H9 (cell line): Measurements from ENCODE around the gene KIF1A. TPM values are rescaled to one million over a fixed set of nuclear protein-coding genes. Genes with fewer than 3 reads are reported as not detected.
A peak's percentile ranks its signal among the peaks of the same experiment; 100 is the strongest.
"Not testable (repeated sequence)": the region's sequence is repeated elsewhere in the genome, so short reads cannot be mapped to it uniquely, and the experiment has no call there.

ENCODE experiments used
- DNase-seq: peaks from one replicate; pipeline ENCODE4 v3.0.0-alpha.2; 2017
- H2AFZ ChIP-seq: one replicate; pipeline ENCODE4 v1.6.1; 2013; ENCODE audit warnings: mild to moderate bottlenecking, low read length, control low read depth, moderate library complexity
- H2AK5ac ChIP-seq: 2 replicates; pipeline ENCODE4 v1.6.1; 2013; ENCODE audit warnings: low read length, control low read depth, mixed read lengths; ENCODE audit not compliant: insufficient read length
- H2BK120ac ChIP-seq: one replicate; pipeline ENCODE4 v1.6.1; 2013; ENCODE audit warnings: low read depth, mild to moderate bottlenecking, low read length, control low read depth, inconsistent platforms; ENCODE audit not compliant: poor library complexity, severe bottlenecking
- H2BK12ac ChIP-seq: 2 replicates; pipeline ENCODE4 v1.6.1; 2013; ENCODE audit warnings: low read length, control low read depth, mixed read lengths, low read depth; ENCODE audit not compliant: insufficient read length
- H2BK15ac ChIP-seq: 2 replicates; pipeline ENCODE4 v1.6.1; 2013; ENCODE audit warnings: low read depth, low read length, control low read depth
- H2BK20ac ChIP-seq: one replicate; pipeline ENCODE4 v1.6.1; 2013; ENCODE audit warnings: low read depth, mild to moderate bottlenecking, low read length, control low read depth, inconsistent platforms; ENCODE audit not compliant: poor library complexity, severe bottlenecking
- H2BK5ac ChIP-seq: 2 replicates; pipeline ENCODE4 v1.6.1; 2013; ENCODE audit warnings: low read length, control low read depth, mixed read lengths; ENCODE audit not compliant: insufficient read length
- H3K14ac ChIP-seq: 2 replicates; pipeline ENCODE4 v1.6.1; 2013; ENCODE audit warnings: low read length, control low read depth; ENCODE audit not compliant: insufficient read depth
- H3K18ac ChIP-seq: 2 replicates; pipeline ENCODE4 v1.6.1; 2013; ENCODE audit warnings: low read depth, mild to moderate bottlenecking, mixed read lengths, low read length, control low read depth; ENCODE audit not compliant: insufficient read length
- H3K23ac ChIP-seq: 2 replicates; pipeline ENCODE4 v1.6.1; 2013; ENCODE audit warnings: low read length, control low read depth, mixed read lengths, low read depth; ENCODE audit not compliant: insufficient read length
- H3K23me2 ChIP-seq: 2 replicates; pipeline ENCODE4 v1.6.1; 2013; ENCODE audit warnings: low read depth, mild to moderate bottlenecking, mixed read lengths, low read length, control low read depth; ENCODE audit not compliant: insufficient read length, poor library complexity, severe bottlenecking
- H3K27ac ChIP-seq: 2 replicates; pipeline ENCODE4 v1.5.1; 2013; ENCODE audit warnings: low read length, control low read depth, mixed read lengths, low read depth; ENCODE audit not compliant: insufficient read length
- H3K27me3 ChIP-seq: 2 replicates; pipeline ENCODE4 v1.6.1; 2013; ENCODE audit warnings: low read length, control low read depth, inconsistent platforms; ENCODE audit not compliant: insufficient read depth
- H3K4ac ChIP-seq: 2 replicates; pipeline ENCODE4 v1.6.1; 2013; ENCODE audit warnings: low read depth, mild to moderate bottlenecking, control low read depth, inconsistent platforms, low read length, moderate library complexity
- H3K4me1 ChIP-seq: 2 replicates; pipeline ENCODE4 v1.6.1; 2013; ENCODE audit warnings: low read length, control low read depth, inconsistent platforms; ENCODE audit not compliant: insufficient read depth
- H3K4me2 ChIP-seq: 2 replicates; pipeline ENCODE4 v1.6.1; 2013; ENCODE audit warnings: low read length, control low read depth, mixed read lengths; ENCODE audit not compliant: insufficient read length, insufficient read depth
- H3K56ac ChIP-seq: 2 replicates; pipeline ENCODE4 v1.6.1; 2013; ENCODE audit warnings: low read depth, mild to moderate bottlenecking, mixed read lengths, low read length, control low read depth; ENCODE audit not compliant: insufficient read length
- H3K79me1 ChIP-seq: 2 replicates; pipeline ENCODE4 v1.6.1; 2013; ENCODE audit warnings: low read depth, mild to moderate bottlenecking, moderate library complexity, low read length, control low read depth, inconsistent platforms; ENCODE audit not compliant: insufficient read depth, poor library complexity, severe bottlenecking
- H3K79me2 ChIP-seq: 2 replicates; pipeline ENCODE4 v1.6.1; 2013; ENCODE audit warnings: low read length, control low read depth, inconsistent platforms; ENCODE audit not compliant: insufficient read depth
- H3K9ac ChIP-seq: 2 replicates; pipeline ENCODE4 v1.6.1; 2013; ENCODE audit warnings: low read length, control low read depth, mixed read lengths; ENCODE audit not compliant: insufficient read length; ENCODE audit errors: extremely low read depth
- H3K9me3 ChIP-seq: one replicate; pipeline ENCODE4 v1.6.1; 2013; ENCODE audit warnings: low read depth, low read length, inconsistent platforms; ENCODE audit not compliant: control insufficient read depth
- H3T11ph ChIP-seq: one replicate; pipeline ENCODE4 v1.6.1; 2013; ENCODE audit warnings: mild to moderate bottlenecking, low read length, control low read depth, inconsistent platforms
- H4K20me1 ChIP-seq: one replicate; pipeline ENCODE4 v1.6.1; 2013; ENCODE audit not compliant: control insufficient read depth, insufficient read length, insufficient read depth
- H4K5ac ChIP-seq: 2 replicates; pipeline ENCODE4 v1.6.1; 2013; ENCODE audit warnings: low read depth, mild to moderate bottlenecking, mixed read lengths, low read length, control low read depth; ENCODE audit not compliant: insufficient read length
- H4K8ac ChIP-seq: replicated peaks from 2 replicates; pipeline ENCODE4 v1.6.1; 2013; ENCODE audit warnings: low read length, control low read depth, mixed read lengths, low read depth; ENCODE audit not compliant: insufficient read length
- H4K91ac ChIP-seq: 2 replicates; pipeline ENCODE4 v1.6.1; 2013; ENCODE audit warnings: low read depth, mild to moderate bottlenecking, moderate library complexity, mixed read lengths, low read length, control low read depth; ENCODE audit not compliant: insufficient read length
- H3K27ac Mint-ChIP-seq, 3 experiments: 2 replicates in 2 of 3; 3 replicates in 1 of 3; pipeline ENCODE4 v1.8.0; 2020 to 2021; ENCODE audit warnings: mixed read lengths in 3 of 3, mild to moderate bottlenecking in 1 of 3, moderate library complexity in 1 of 3
- H3K27me3 Mint-ChIP-seq: 2 replicates; pipeline ENCODE4 v1.8.0; 2021; ENCODE audit warnings: low read depth, mild to moderate bottlenecking, moderate library complexity, mixed read lengths
- H3K36me3 Mint-ChIP-seq, 3 experiments: 2 replicates in 2 of 3; 3 replicates in 1 of 3; pipeline ENCODE4 v1.8.0; 2020 to 2021; ENCODE audit warnings: low read depth in 3 of 3, mixed read lengths in 3 of 3; ENCODE audit not compliant: insufficient read depth in 1 of 3
- H3K4me1 Mint-ChIP-seq, 2 experiments: 2 replicates each; pipeline ENCODE4 v1.8.0; 2020; ENCODE audit warnings: mixed read lengths in 2 of 2
- H3K4me3 Mint-ChIP-seq, 2 experiments: 2 replicates in 1 of 2; 3 replicates in 1 of 2; pipeline ENCODE4 v1.8.0; 2020 to 2021; ENCODE audit warnings: mild to moderate bottlenecking in 2 of 2, mixed read lengths in 2 of 2, moderate library complexity in 1 of 2
- H3K9me3 Mint-ChIP-seq, 2 experiments: 2 replicates in 1 of 2; 3 replicates in 1 of 2; pipeline ENCODE4 v1.8.0; 2020; ENCODE audit warnings: mild to moderate bottlenecking in 2 of 2, mixed read lengths in 2 of 2, moderate library complexity in 1 of 2
- WGBS: extraction: QIAGEN DNeasy Blood & Tissue Kit; methylation state at CpG from one replicate; pipeline ENCODE4 v1.1.7; 2013; ENCODE audit warnings: missing lambda C conversion rate, low lambda C conversion rate, mixed read lengths; ENCODE audit not compliant: insufficient read length; ENCODE audit errors: extremely low coverage; 5-methylcytosine and 5-hydroxymethylcytosine counted together
- total RNA-seq: library from RNA; stranded (reverse); gene quantifications from 2 replicates; pipeline ENCODE4 v1.2.1, GENCODE V29; 2021
- TF ChIP-seq, protein P1 (sequence below): fragments of 200-600 bp; sonication (generic); conservative IDR thresholded peaks from 3 replicates; pipeline ENCODE4 v1.8.0; 2021; ENCODE audit warnings: antibody characterized with exemption, mild to moderate bottlenecking

Gene KIF1A
- total RNA-seq, 1 experiment from 2014 or later, result 204 TPM

GRCh38 chr2:240846873-240847595 lies 27.0 kb upstream of the KIF1A start:
- no peaks in the 10 kb centered on the region for H3K79me2 ChIP-seq
- H3K9me3 Mint-ChIP-seq, result peaks cover 17 to 21% of the 10 kb centered on the region in 2 experiments
- peaks cover 43 to 55% of the 10 kb centered on the region in 2 experiments for H3K4me1 Mint-ChIP-seq
- H3K14ac ChIP-seq, result no peak overlapping the region
- H3T11ph ChIP-seq, result no peak overlapping the region
- no peaks in the 10 kb centered on the region for H3K79me1 ChIP-seq
- no peak overlapping the region for H3K4me2 ChIP-seq
- H2BK15ac ChIP-seq, result no peak overlapping the region
- H3K4ac ChIP-seq, result no peak overlapping the region
- no peak overlapping the region for H3K23ac ChIP-seq
- H3K4me1 ChIP-seq, result peaks cover 9% of the 10 kb centered on the region; the same call in 1 of the 2 replicates
- H3K27me3 Mint-ChIP-seq, result no peaks in the 10 kb centered on the region
- no CpG with 5 or more reads among the region's 5 CpGs for WGBS
- H3K4me3 Mint-ChIP-seq, result no peak overlapping the region; a peak in 1 of 5 replicates
- H4K91ac ChIP-seq, result no peak overlapping the region
- H4K8ac ChIP-seq, result no peak overlapping the region
- TF ChIP-seq, protein P1, sequence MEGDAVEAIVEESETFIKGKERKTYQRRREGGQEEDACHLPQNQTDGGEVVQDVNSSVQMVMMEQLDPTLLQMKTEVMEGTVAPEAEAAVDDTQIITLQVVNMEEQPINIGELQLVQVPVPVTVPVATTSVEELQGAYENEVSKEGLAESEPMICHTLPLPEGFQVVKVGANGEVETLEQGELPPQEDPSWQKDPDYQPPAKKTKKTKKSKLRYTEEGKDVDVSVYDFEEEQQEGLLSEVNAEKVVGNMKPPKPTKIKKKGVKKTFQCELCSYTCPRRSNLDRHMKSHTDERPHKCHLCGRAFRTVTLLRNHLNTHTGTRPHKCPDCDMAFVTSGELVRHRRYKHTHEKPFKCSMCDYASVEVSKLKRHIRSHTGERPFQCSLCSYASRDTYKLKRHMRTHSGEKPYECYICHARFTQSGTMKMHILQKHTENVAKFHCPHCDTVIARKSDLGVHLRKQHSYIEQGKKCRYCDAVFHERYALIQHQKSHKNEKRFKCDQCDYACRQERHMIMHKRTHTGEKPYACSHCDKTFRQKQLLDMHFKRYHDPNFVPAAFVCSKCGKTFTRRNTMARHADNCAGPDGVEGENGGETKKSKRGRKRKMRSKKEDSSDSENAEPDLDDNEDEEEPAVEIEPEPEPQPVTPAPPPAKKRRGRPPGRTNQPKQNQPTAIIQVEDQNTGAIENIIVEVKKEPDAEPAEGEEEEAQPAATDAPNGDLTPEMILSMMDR, result no peak
- peaks cover 8% of the 10 kb centered on the region for H3K9me3 ChIP-seq
- H3K27ac ChIP-seq, result no peak overlapping the region
- peaks cover 5 to 22% (median 11%) of the 10 kb centered on the region in 3 experiments for H3K36me3 Mint-ChIP-seq
- no peak overlapping the region for H3K9ac ChIP-seq
- no peak overlapping the region for H2BK20ac ChIP-seq
- no peak overlapping the region for H3K56ac ChIP-seq
- H2AK5ac ChIP-seq, result no peak overlapping the region
- H3K27ac Mint-ChIP-seq, result peak overlapping the region in 2 of 3 experiments; percentile 23 to 43; a peak in 1 of 7 replicates
- H3K23me2 ChIP-seq, result no peaks in the 10 kb centered on the region
- H3K27me3 ChIP-seq, result no peaks in the 10 kb centered on the region
- no peak for DNase-seq
- H2BK120ac ChIP-seq, result no peak overlapping the region
- H2BK5ac ChIP-seq, result no peak overlapping the region
- no peaks in the 10 kb centered on the region for H4K20me1 ChIP-seq
- H3K18ac ChIP-seq, result no peak overlapping the region
- H2AFZ ChIP-seq, result no peak overlapping the region
- H4K5ac ChIP-seq, result no peak overlapping the region
- H2BK12ac ChIP-seq, result no peak overlapping the region

- not testable (repeated sequence) for H4K20me1 ChIP-seq, H3K9me3 ChIP-seq, H3K9ac ChIP-seq, H2AK5ac ChIP-seq, H2BK120ac ChIP-seq, H2BK12ac ChIP-seq, H3K14ac ChIP-seq, DNase-seq, H3K27me3 ChIP-seq, H3K56ac ChIP-seq, H2BK15ac ChIP-seq, H3K27ac Mint-ChIP-seq, H3K23ac ChIP-seq, H4K5ac ChIP-seq, H3K23me2 ChIP-seq, H3K4me3 Mint-ChIP-seq, H2BK5ac ChIP-seq, H2AFZ ChIP-seq, H2BK20ac ChIP-seq, H3K4ac ChIP-seq, H3K79me1 ChIP-seq, H3K27ac ChIP-seq, H3K4me2 ChIP-seq, H4K91ac ChIP-seq, H3K4me1 ChIP-seq, H3K18ac ChIP-seq, H3K27me3 Mint-ChIP-seq, H4K8ac ChIP-seq, H3T11ph ChIP-seq, H3K79me2 ChIP-seq
- WGBS, result no CpG with 5 or more reads among the region's 2 CpGs
- peaks cover 42 to 53% of the 10 kb centered on the region in 2 experiments for H3K4me1 Mint-ChIP-seq
- peaks cover 5 to 22% (median 11%) of the 10 kb centered on the region in 3 experiments for H3K36me3 Mint-ChIP-seq
- H3K9me3 Mint-ChIP-seq, result peaks cover 17 to 21% of the 10 kb centered on the region in 2 experiments
Measured at GRCh38 chr2:240846309-240846708, 26.3 kb upstream of the KIF1A start.
